Retinal pigment epithelial cell (primary cell): ENCODE data around the gene CTBP2.

Experiments
- DNase-seq: peaks from one replicate; pipeline ENCODE4 v3.0.0-alpha.2; 2010; ENCODE audit warnings: low read depth
- H3K4me3 ChIP-seq: 2 replicates; pipeline ENCODE4 v1.5.1; 2011; ENCODE audit warnings: mild to moderate bottlenecking, low read length, control low read depth, moderate library complexity
- TF ChIP-seq, protein P1 (sequence below): conservative IDR thresholded peaks from 2 replicates; pipeline ENCODE4 v1.5.1; 2011; ENCODE audit warnings: low read depth, low read length, control low read depth, inconsistent platforms

CTBP2 gene

GRCh38 chr10:125021686-125022344 is 138.5 kb downstream of the CTBP2 start:
- DNase-seq, result no peak
- TF ChIP-seq, protein P1, sequence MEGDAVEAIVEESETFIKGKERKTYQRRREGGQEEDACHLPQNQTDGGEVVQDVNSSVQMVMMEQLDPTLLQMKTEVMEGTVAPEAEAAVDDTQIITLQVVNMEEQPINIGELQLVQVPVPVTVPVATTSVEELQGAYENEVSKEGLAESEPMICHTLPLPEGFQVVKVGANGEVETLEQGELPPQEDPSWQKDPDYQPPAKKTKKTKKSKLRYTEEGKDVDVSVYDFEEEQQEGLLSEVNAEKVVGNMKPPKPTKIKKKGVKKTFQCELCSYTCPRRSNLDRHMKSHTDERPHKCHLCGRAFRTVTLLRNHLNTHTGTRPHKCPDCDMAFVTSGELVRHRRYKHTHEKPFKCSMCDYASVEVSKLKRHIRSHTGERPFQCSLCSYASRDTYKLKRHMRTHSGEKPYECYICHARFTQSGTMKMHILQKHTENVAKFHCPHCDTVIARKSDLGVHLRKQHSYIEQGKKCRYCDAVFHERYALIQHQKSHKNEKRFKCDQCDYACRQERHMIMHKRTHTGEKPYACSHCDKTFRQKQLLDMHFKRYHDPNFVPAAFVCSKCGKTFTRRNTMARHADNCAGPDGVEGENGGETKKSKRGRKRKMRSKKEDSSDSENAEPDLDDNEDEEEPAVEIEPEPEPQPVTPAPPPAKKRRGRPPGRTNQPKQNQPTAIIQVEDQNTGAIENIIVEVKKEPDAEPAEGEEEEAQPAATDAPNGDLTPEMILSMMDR, result no peak
- H3K4me3 ChIP-seq, result no peak overlapping the region

DNA sequence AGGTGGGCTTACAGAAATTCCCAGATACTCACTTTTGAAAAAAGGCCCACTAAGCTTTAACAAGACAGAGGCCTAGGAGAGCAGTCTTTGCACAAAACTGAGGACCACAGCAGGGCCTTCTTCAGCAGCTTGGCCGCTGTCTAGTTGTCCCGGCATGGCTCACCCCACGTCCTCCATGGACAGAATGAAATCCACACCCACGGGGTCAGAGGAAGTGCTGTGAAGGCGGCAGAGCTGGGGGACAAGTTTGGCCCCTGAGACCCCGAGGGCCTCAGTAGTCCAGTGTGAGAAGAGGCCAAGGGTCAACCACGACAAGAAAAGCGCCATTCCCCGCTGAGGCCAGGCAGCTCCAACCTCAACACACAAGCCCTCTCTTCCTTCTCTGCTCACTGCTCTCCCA is 139.5 kb downstream of the CTBP2 start:
- no peak for DNase-seq
- H3K4me3 ChIP-seq, result no peak overlapping the region
- TF ChIP-seq, protein P1, result no peak

DNA sequence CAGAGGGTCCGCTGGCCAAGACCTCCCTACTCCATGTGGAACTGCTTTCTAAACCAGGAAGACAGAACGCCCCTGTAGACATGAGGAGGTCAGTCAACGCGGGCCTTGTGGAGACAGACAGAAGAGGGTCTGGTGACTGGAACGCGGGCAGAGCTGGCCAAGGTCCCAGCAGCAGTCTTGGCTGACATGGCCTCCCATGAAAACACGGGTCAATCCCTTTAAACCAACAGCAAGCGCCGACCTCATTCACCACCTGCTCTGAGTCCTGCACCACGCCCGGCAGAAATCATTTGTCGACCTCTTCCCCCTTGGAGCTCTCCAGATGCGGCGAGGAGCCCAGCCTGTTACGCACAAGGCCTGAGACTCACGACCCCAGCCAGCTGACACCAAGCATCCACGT is 140.0 kb downstream of the CTBP2 start:
- no peak for DNase-seq
- H3K4me3 ChIP-seq, result no peak overlapping the region
- TF ChIP-seq, protein P1, result no peak

DNA sequence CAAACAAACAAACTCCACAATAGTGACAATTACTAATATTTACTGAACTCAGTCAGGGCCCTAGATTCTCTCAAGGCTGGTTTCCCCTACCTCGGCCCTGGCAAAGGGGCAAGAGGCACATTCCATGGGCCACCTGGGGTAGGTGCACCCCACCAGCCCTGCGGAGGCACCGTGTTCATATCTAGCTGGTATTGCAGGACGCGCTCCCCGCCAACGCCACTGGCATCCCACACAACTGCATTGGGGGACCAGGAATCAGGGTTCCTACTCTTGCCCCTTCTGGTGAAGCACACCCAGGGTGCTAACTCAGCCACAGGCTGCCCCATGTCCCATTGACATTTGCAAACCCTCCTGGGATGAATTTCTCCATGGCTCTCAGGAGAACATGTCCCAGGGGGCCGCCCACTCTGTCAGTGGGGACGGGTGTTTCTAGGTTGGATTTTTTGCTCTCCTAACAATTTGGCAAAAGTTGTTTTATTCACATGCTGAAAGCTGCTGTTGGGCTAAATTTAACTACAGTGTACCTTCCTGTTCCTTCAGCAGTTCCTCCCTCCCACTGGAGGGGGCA is 141.7 kb downstream of the CTBP2 start:
- H3K4me3 ChIP-seq, result no peak overlapping the region
- no peak for DNase-seq
- TF ChIP-seq, protein P1, result no peak

DNA sequence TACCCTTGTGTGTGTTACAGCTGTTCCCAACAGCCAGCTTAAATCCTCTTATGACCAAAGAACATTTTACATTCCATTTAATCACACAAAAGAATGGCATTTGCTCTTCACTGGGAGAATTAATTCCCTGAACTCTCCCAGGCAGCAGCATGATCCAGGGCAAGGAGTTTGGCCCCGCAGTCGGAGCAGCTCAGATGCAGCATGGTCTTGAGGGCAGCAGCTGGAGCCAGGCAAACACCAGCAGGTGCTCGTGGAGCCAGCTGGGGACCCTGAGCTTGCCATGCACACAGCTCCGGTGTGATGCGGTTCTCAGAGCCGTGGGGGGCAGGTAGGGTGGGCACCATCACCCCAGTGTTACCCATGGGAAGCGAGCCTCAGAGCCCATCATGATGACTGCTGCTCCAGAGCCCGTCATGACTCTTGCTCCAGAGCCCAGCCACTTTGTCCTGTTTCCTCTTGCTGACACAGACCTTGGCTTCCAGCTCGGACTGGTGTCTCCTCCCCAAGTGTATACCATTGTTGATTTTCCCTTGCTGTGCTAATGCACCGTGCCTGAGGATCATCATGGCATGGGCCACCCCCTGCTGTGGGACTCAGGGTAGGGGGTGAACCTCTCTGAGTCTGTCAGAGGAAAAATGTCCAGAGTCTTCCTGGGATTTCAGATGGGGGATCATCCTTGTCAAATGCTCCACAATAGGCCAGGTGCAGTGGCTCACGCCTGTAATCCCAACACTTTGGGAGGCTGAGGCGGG is 142.6 kb downstream of the CTBP2 start:
- H3K4me3 ChIP-seq, result no peak overlapping the region
- DNase-seq, result peak; percentile 89
- TF ChIP-seq, protein P1, result no peak

- no peak overlapping the region for H3K4me3 ChIP-seq
- no peak for DNase-seq
- TF ChIP-seq, protein P1, result no peak
Measured at GRCh38 chr10:125016611-125017202, 143.7 kb downstream of the CTBP2 start.
